ENCODE results near the gene ACKR2.

The ACKR2 gene

DNA sequence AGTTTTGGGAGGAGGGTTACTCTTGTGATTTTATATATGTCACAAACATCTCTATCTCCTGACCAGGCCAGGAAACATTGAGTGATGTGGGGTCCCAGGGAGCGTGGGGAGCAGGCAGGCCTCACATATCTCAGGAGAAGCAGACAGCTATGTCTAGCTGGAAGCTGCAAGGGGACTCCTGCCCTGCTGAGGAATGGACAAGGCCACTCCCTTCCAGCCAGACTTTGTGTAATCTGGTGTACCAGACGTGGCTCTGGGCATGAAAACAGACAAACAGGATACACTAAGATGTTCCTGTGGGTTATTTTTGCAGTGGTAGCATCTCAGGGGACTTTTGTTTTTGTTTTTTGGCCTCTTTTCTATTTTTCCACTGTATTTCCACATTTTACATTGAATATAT, 43.2 kb downstream of the ACKR2 start:
- no peak overlapping the region for H3K27ac ChIP-seq (ENCODE audit: low read length)
- H2AFZ ChIP-seq (ENCODE audit: low read depth, low read length): no peak overlapping the region
- ATAC-seq (ENCODE audit: insufficient read depth, low read depth) (no peak), DNase-seq (no peak)
- H4K20me1 ChIP-seq (ENCODE audit: insufficient read depth, low read length): no peaks in the 10 kb centered on the region
- no peak overlapping the region for H3K4me3 ChIP-seq (ENCODE audit: low read depth in 1 of 2, low read length in 2 of 2)
- H3K36me3 ChIP-seq (ENCODE audit: insufficient read depth, low read length): no peaks in the 10 kb centered on the region
- no peaks in the 10 kb centered on the region for H3K4me1 ChIP-seq (ENCODE audit: insufficient read depth, low read length)
- H3K4me2 ChIP-seq (ENCODE audit: insufficient read depth, low read length): no peak overlapping the region
- no peak for TF ChIP-seq EZH2 (IDR thresholded peaks at IDR 0.05; ENCODE audit: borderline replicate concordance, low read depth, low read length, severe bottlenecking)
- TF ChIP-seq, protein P1, sequence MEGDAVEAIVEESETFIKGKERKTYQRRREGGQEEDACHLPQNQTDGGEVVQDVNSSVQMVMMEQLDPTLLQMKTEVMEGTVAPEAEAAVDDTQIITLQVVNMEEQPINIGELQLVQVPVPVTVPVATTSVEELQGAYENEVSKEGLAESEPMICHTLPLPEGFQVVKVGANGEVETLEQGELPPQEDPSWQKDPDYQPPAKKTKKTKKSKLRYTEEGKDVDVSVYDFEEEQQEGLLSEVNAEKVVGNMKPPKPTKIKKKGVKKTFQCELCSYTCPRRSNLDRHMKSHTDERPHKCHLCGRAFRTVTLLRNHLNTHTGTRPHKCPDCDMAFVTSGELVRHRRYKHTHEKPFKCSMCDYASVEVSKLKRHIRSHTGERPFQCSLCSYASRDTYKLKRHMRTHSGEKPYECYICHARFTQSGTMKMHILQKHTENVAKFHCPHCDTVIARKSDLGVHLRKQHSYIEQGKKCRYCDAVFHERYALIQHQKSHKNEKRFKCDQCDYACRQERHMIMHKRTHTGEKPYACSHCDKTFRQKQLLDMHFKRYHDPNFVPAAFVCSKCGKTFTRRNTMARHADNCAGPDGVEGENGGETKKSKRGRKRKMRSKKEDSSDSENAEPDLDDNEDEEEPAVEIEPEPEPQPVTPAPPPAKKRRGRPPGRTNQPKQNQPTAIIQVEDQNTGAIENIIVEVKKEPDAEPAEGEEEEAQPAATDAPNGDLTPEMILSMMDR (IDR thresholded peaks at IDR 0.05; ENCODE audit: borderline replicate concordance, extremely low read depth, low read length, poor library complexity, severe bottlenecking): no peak
- H3K27me3 ChIP-seq (ENCODE audit: insufficient read depth, low read length, poor library complexity): peaks cover 12% of the 10 kb centered on the region
- no peaks in the 10 kb centered on the region for H3K9me3 ChIP-seq (ENCODE audit: insufficient read depth, low read length, severe bottlenecking)
- no peak overlapping the region for H3K9ac ChIP-seq (ENCODE audit: low read depth, low read length)
- no peaks in the 10 kb centered on the region for H3K79me2 ChIP-seq (ENCODE audit: insufficient read depth, low read length)

DNA sequence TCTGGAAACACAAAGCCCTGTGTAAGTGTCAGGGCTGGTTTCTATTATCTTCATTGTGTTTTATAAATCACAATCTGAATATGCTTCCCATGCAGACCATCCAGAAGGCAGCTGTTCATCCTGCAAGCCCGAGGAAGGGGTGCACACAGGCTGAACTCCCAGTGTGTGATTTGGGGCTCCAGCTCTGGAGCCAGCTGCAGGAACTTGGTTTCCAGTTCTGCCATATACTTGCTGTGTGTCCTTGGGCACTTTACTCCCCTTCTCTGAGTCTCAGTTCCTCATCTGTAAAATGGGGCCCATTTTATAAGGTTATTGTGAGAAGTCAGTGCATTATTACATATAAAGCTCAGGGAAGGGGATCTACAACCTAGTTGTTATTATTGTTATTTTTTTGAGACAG, 43.8 kb downstream of the ACKR2 start:
- Histone ChIP-seq H3K27me3 (ENCODE audit: insufficient read depth, low read length, poor library complexity) (peaks cover 12% of the 10 kb centered on the region), H4K20me1 (ENCODE audit: insufficient read depth, low read length) (no peaks in the 10 kb centered on the region), H3K79me2 (ENCODE audit: insufficient read depth, low read length) (no peaks in the 10 kb centered on the region), H3K9ac (ENCODE audit: low read depth, low read length) (no peak overlapping the region), H3K36me3 (ENCODE audit: insufficient read depth, low read length) (no peaks in the 10 kb centered on the region), H3K4me3 (ENCODE audit: low read depth in 1 of 2, low read length in 2 of 2) (no peak overlapping the region), H3K27ac (ENCODE audit: low read length) (no peak overlapping the region), H3K9me3 (ENCODE audit: insufficient read depth, low read length, severe bottlenecking) (no peaks in the 10 kb centered on the region), H3K4me2 (ENCODE audit: insufficient read depth, low read length) (no peak overlapping the region), H2AFZ (ENCODE audit: low read depth, low read length) (no peak overlapping the region), H3K4me1 (ENCODE audit: insufficient read depth, low read length) (no peaks in the 10 kb centered on the region)
- no peak for ATAC-seq (ENCODE audit: insufficient read depth, low read depth)
- no peak for TF ChIP-seq EZH2 (IDR thresholded peaks at IDR 0.05; ENCODE audit: borderline replicate concordance, low read depth, low read length, severe bottlenecking)
- TF ChIP-seq, protein P1 (IDR thresholded peaks at IDR 0.05; ENCODE audit: borderline replicate concordance, extremely low read depth, low read length, poor library complexity, severe bottlenecking): no peak
- DNase-seq: no peak

DNA sequence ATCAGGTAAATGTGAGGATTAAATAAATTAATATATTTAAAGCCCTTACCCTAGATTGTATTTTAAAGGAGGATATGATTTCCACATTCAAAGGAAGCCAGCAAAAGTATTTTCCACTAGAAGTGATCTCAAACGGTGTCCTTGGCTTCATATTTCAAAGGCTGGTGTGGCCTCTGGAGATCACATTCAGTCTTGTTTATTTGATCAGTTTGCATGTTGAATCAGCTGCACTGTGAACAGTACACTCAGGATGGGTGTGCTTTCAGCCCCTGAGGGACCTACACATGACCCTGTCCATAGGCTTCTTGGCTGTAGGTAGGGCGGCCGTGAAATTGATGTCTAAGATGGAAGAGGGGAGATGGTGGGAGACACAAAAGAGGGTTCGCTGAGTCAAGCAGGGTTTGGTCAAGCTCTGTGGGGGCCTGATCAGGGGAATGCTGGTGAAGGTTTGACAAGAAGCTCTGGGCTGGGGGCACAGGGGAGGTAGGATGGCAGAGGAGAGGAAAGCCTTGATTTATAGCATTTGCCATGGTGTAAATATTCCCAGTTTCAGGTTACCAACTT, 44.6 kb downstream of the ACKR2 start:
- ATAC-seq (ENCODE audit: insufficient read depth, low read depth): no peak
- TF ChIP-seq, protein P1 (IDR thresholded peaks at IDR 0.05; ENCODE audit: borderline replicate concordance, extremely low read depth, low read length, poor library complexity, severe bottlenecking): no peak
- TF ChIP-seq EZH2 (IDR thresholded peaks at IDR 0.05; ENCODE audit: borderline replicate concordance, low read depth, low read length, severe bottlenecking): no peak
- no peak for DNase-seq
- no peaks in the 10 kb centered on the region for H4K20me1 ChIP-seq (ENCODE audit: insufficient read depth, low read length)
- H3K4me1 ChIP-seq (ENCODE audit: insufficient read depth, low read length): no peaks in the 10 kb centered on the region
- H2AFZ ChIP-seq (ENCODE audit: low read depth, low read length): no peak overlapping the region
- H3K4me2 ChIP-seq (ENCODE audit: insufficient read depth, low read length): no peak overlapping the region
- H3K79me2 ChIP-seq (ENCODE audit: insufficient read depth, low read length): no peaks in the 10 kb centered on the region
- peaks cover 12% of the 10 kb centered on the region for H3K27me3 ChIP-seq (ENCODE audit: insufficient read depth, low read length, poor library complexity)
- no peaks in the 10 kb centered on the region for H3K36me3 ChIP-seq (ENCODE audit: insufficient read depth, low read length)
- no peak overlapping the region for H3K27ac ChIP-seq (ENCODE audit: low read length)
- no peaks in the 10 kb centered on the region for H3K9me3 ChIP-seq (ENCODE audit: insufficient read depth, low read length, severe bottlenecking)
- H3K9ac ChIP-seq (ENCODE audit: low read depth, low read length): no peak overlapping the region
- H3K4me3 ChIP-seq (ENCODE audit: low read depth in 1 of 2, low read length in 2 of 2): no peak overlapping the region

DNA sequence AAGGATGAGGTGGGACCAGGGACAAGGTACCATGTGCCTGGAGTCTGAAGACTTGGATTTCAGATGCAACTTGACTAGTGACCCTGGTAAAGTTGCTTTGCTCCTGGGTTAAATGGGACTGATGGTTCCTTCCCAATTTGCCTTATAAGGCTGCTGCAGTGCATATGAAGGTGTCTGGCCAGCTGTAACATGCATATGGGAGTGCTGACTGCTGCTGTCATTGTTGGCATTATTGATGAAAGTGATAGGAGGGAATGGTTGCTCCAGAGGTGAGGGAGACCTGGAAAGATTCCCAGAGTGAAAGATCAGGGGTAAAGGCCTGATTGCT, 45.9 kb downstream of the ACKR2 start:
- no peak for DNase-seq
- H3K4me1 ChIP-seq (ENCODE audit: insufficient read depth, low read length): no peaks in the 10 kb centered on the region
- no peaks in the 10 kb centered on the region for H3K9me3 ChIP-seq (ENCODE audit: insufficient read depth, low read length, severe bottlenecking)
- H3K79me2 ChIP-seq (ENCODE audit: insufficient read depth, low read length): no peaks in the 10 kb centered on the region
- H3K4me3 ChIP-seq (ENCODE audit: low read depth in 1 of 2, low read length in 2 of 2): no peak overlapping the region
- H3K27me3 ChIP-seq (ENCODE audit: insufficient read depth, low read length, poor library complexity): peaks cover 12% of the 10 kb centered on the region
- H3K9ac ChIP-seq (ENCODE audit: low read depth, low read length): no peak overlapping the region
- no peaks in the 10 kb centered on the region for H3K36me3 ChIP-seq (ENCODE audit: insufficient read depth, low read length)
- no peaks in the 10 kb centered on the region for H4K20me1 ChIP-seq (ENCODE audit: insufficient read depth, low read length)
- H3K27ac ChIP-seq (ENCODE audit: low read length): no peak overlapping the region
- no peak for ATAC-seq (ENCODE audit: insufficient read depth, low read depth)
- H3K4me2 ChIP-seq (ENCODE audit: insufficient read depth, low read length): no peak overlapping the region
- TF ChIP-seq EZH2 (IDR thresholded peaks at IDR 0.05; ENCODE audit: borderline replicate concordance, low read depth, low read length, severe bottlenecking): no peak
- TF ChIP-seq, protein P1 (IDR thresholded peaks at IDR 0.05; ENCODE audit: borderline replicate concordance, extremely low read depth, low read length, poor library complexity, severe bottlenecking): no peak
- H2AFZ ChIP-seq (ENCODE audit: low read depth, low read length): no peak overlapping the region

Data from DND-41 (cell line).